Uterus (tissue), 4 donors: Measurements from ENCODE around the gene CYTH2. TPM values are rescaled to one million over a fixed set of nuclear protein-coding genes. Genes with fewer than 3 reads are reported as not detected.
A peak's percentile ranks its signal among the peaks of the same experiment; 100 is the strongest.
"Not testable (repeated sequence)": the region's sequence is repeated elsewhere in the genome, so short reads cannot be mapped to it uniquely, and the experiment has no call there.

Source experiments
- DNase-seq, 2 donors: peaks; one replicate each; pipeline ENCODE4 v3.0.0-alpha.2; 2019 to 2020
- H3K27ac ChIP-seq, 2 donors: fragments of 200-600 bp; sonication (generic); 1 replicate in 1 of 2; 2 replicates in 1 of 2; pipeline ENCODE4 v1.5.1; 2016 to 2018
- H3K27me3 ChIP-seq, 2 donors: fragments of 200-600 bp; sonication (generic); one replicate each; pipeline ENCODE4 v1.5.1; 2018 to 2019; ENCODE audit warnings: control low read depth in 1 of 2
- H3K36me3 ChIP-seq, 2 donors: fragments of 200-600 bp; sonication (generic); one replicate each; pipeline ENCODE4 v1.5.1; 2019; ENCODE audit warnings: control low read depth in 1 of 2
- H3K4me1 ChIP-seq, 2 donors: fragments of 200-600 bp; sonication (generic); one replicate each; pipeline ENCODE4 v1.5.1; 2018 to 2019; ENCODE audit warnings: control low read depth in 1 of 2
- H3K4me3 ChIP-seq, 2 donors: fragments of 200-600 bp; sonication (generic); 1 replicate in 1 of 2; 2 replicates in 1 of 2; pipeline ENCODE4 v1.5.1; 2018 to 2019; ENCODE audit warnings: mild to moderate bottlenecking in 1 of 2
- H3K9me3 ChIP-seq, 2 donors: fragments of 200-600 bp; sonication (generic); one replicate each; pipeline ENCODE4 v1.5.1; 2019; ENCODE audit warnings: control low read depth in 1 of 2
- CTCF ChIP-seq, 4 experiments: fragments of 200-600 bp in 2 of 4; fragments of 450-650 bp in 2 of 4; sonication (generic) in 2 of 4; IDR thresholded peaks; one replicate each; pipeline ENCODE4 v1.5.1; 2016 to 2019; ENCODE audit warnings: antibody characterized with exemption in 4 of 4, mild to moderate bottlenecking in 2 of 4, moderate library complexity in 1 of 4
- POLR2A ChIP-seq, 2 donors: fragments of 450-650 bp; IDR thresholded peaks; one replicate each; pipeline ENCODE4 v1.6.1; 2016; ENCODE audit warnings: antibody characterized with exemption in 2 of 2, mild to moderate bottlenecking in 1 of 2, moderate library complexity in 1 of 2
- intact Hi-C: fragments of 100-400 bp; cut with DNase I; formaldehyde crosslinking; loops from one replicate; pipeline ENCODE4 v1.15.1; 2023; ENCODE audit warnings: low total_unique reads
- total RNA-seq, 4 donors: library from RNA; depleted of rRNA in 3 of 4; stranded (reverse); fragments of >200 nt in 3 of 4; gene quantifications; one replicate each; pipeline versions ENCODE4 v1.1.0 to v1.2.4, GENCODE V29; 2014 to 2023
- donor health status: DM: yes; HTN: yes; CAD: no.

The CYTH2 gene
- total RNA-seq, 4 donors from 2014 or later = 7.2 to 70.3 (median 36.5) TPM

- H3K4me3 ChIP-seq = no peak overlapping the region
- H3K9me3 ChIP-seq = no peaks in the 10 kb centered on the region
- H3K27ac ChIP-seq = no peak overlapping the region
- peaks cover 0 to 8% of the 10 kb centered on the region in 2 donors for H3K4me1 ChIP-seq
- peaks cover 22 to 30% of the 10 kb centered on the region in 2 donors for H3K27me3 ChIP-seq
- H3K36me3 ChIP-seq = no peaks in the 10 kb centered on the region
- no peak for DNase-seq
- intact Hi-C loops = no loop called here
- TF ChIP-seq CTCF (IDR thresholded peaks at IDR 0.05) = no peak
- no peak for TF ChIP-seq POLR2A (IDR thresholded peaks at IDR 0.05)
Observed at GRCh38 chr19:48512504-48513288, 43.5 kb downstream of the CYTH2 start.

DNA sequence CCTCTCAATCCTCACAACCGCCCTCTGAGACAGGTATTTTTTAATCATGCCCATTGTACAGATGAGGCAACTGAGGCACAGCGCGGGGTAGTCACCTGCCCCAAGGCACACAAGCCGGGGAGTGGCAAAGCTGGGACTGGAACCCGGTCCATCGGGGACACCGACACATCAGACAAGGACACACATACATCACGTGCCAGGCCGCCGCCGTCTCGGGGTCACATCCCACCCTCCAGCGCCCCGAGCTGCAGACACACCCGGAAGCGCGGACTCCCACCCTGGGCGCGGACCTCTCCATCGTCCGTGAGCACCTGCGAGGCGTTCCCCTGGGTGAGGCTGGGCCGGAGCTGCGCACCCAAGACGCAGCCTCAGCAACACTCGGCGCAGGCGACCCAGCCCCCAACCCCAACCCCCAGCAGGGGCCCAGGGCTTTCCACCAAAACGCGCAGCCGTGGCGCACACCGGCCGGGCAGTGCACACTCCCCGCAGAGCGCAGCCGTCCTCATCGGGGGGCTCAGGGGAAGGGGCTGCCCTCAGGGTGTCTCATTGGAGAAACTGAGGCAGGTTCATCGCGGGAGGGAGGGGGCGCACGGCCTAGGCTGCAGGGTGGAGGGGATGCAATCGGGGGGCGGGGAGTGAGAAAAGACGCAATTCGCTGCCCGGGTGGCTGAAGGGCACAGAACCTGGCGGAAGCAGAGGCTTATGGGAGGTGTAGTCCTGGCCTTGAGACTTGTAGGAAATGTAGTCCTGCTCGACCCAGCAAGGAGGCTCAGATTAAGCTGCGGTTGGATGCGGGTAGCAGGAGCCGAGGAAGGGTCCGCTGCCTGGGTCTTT is 44.3 kb downstream of the CYTH2 start:
- peak in 1 of 2 donors; percentile 22 for DNase-seq
- Histone ChIP-seq H3K27ac (no peak overlapping the region), H3K4me1 (peaks cover 0 to 8% of the 10 kb centered on the region in 2 donors), H3K9me3 (no peaks in the 10 kb centered on the region), H3K27me3 (peaks cover 22 to 30% of the 10 kb centered on the region in 2 donors), H3K4me3 (peak overlapping the region; percentile 29 to 38), H3K36me3 (no peaks in the 10 kb centered on the region)
- intact Hi-C loops = no loop called here
- TF ChIP-seq CTCF (IDR thresholded peaks at IDR 0.05) (no peak), POLR2A (IDR thresholded peaks at IDR 0.05) (no peak)

DNA sequence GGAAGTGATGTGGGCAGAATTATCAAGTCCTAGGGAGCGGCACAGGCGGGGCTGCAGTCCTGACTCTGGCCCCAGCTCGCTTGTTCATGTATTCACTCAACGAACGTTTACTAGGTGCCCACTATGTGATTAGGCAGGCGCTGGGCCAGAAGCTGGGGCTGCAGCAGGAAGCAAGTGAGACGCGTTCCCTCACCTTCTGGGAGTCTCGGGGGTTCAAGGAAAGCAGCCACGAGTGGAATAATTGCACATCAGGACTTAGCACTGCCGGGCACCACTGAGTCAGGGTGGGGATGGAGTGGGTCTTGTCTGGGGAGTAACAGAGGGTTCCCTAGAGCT is 44.9 kb downstream of the CYTH2 start:
- no peak overlapping the region for H3K4me3 ChIP-seq
- H3K36me3 ChIP-seq = no peaks in the 10 kb centered on the region
- TF ChIP-seq POLR2A (IDR thresholded peaks at IDR 0.05) (no peak), CTCF (IDR thresholded peaks at IDR 0.05) (no peak)
- no peak for DNase-seq
- no peak overlapping the region for H3K27ac ChIP-seq
- H3K4me1 ChIP-seq = peaks cover 0 to 8% of the 10 kb centered on the region in 2 donors
- H3K27me3 ChIP-seq = peaks cover 22 to 30% of the 10 kb centered on the region in 2 donors
- intact Hi-C loops = no loop called here
- no peaks in the 10 kb centered on the region for H3K9me3 ChIP-seq

DNA sequence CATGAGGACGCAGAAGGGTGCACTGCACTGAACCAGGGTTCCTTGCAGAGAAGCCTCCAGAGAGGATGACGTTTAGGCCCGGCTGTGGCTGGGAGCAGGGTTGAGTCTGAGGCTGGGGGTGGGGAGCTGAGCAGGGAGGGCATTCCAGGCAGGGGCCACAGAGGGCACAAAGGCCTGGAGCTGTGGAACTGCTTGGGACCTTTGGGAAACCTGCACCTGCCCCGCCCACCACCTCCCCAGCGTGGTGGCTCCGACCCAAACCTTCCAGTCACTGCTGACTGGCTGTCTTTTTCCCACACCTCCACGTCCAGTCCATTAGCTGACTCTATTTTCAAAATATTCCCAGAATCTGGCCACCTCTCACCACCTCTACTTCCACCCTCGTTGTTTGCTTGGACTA is 47.4 kb downstream of the CYTH2 start:
- DNase-seq = no peak
- H3K4me1 ChIP-seq = peaks cover 0 to 8% of the 10 kb centered on the region in 2 donors
- no peaks in the 10 kb centered on the region for H3K9me3 ChIP-seq
- intact Hi-C loops = no loop called here
- TF ChIP-seq CTCF (IDR thresholded peaks at IDR 0.05) (no peak), POLR2A (IDR thresholded peaks at IDR 0.05) (no peak)
- H3K27ac ChIP-seq = no peak overlapping the region
- H3K36me3 ChIP-seq = no peaks in the 10 kb centered on the region
- peaks cover 17 to 22% of the 10 kb centered on the region in 2 donors for H3K27me3 ChIP-seq
- no peak overlapping the region for H3K4me3 ChIP-seq

GRCh38 chr19:48518207-48518606 is 49.0 kb downstream of the CYTH2 start:
- H3K36me3 ChIP-seq = no peaks in the 10 kb centered on the region
- H3K27me3 ChIP-seq = peaks cover 5% of the 10 kb centered on the region in 2 donors
- H3K4me1 ChIP-seq = peaks cover 0 to 5% of the 10 kb centered on the region in 2 donors
- TF ChIP-seq POLR2A (IDR thresholded peaks at IDR 0.05) = no peak
- no peak for TF ChIP-seq CTCF (IDR thresholded peaks at IDR 0.05)
- H3K4me3 ChIP-seq = no peak overlapping the region
- intact Hi-C loops = no loop called here
- no peak overlapping the region for H3K27ac ChIP-seq
- DNase-seq = no peak
- H3K9me3 ChIP-seq = no peaks in the 10 kb centered on the region

- H3K9me3 ChIP-seq, H3K4me3 ChIP-seq, H3K27ac ChIP-seq, DNase-seq, H3K27me3 ChIP-seq, H3K36me3 ChIP-seq, intact Hi-C loops, H3K4me1 ChIP-seq: not testable (repeated sequence)
Observed at GRCh38 chr19:48519426-48519825, 50.3 kb downstream of the CYTH2 start.
